Muscle layer of duodenum (tissue), 2 donors: ENCODE measurements around the gene BNIP1.

ENCODE experiments used
- H3K27ac ChIP-seq: one replicate; pipeline ENCODE4 v1.7.0; 2013; ENCODE audit warnings: mild to moderate bottlenecking, low read length
- H3K27me3 ChIP-seq: one replicate; pipeline ENCODE4 v1.7.0; 2013; ENCODE audit warnings: low read depth, mild to moderate bottlenecking, control low read depth, low read length
- H3K36me3 ChIP-seq, 2 donors: one replicate each; pipeline ENCODE4 v1.7.0; 2013; ENCODE audit warnings: low read length in 2 of 2, control low read depth in 1 of 2, mild to moderate bottlenecking in 1 of 2; ENCODE audit not compliant: insufficient read depth in 2 of 2, control insufficient read depth in 1 of 2
- H3K4me1 ChIP-seq, 2 donors: one replicate each; pipeline ENCODE4 v1.7.0; 2013; ENCODE audit warnings: low read length in 2 of 2, mild to moderate bottlenecking in 2 of 2, control low read depth in 1 of 2, moderate library complexity in 1 of 2; ENCODE audit not compliant: insufficient read depth in 2 of 2, control insufficient read depth in 1 of 2
- H3K4me3 ChIP-seq, 2 donors: one replicate each; pipeline ENCODE4 v1.7.0; 2013; ENCODE audit warnings: low read length in 2 of 2, low read depth in 1 of 2, mild to moderate bottlenecking in 1 of 2
- H3K9me3 ChIP-seq, 2 donors: one replicate each; pipeline ENCODE4 v1.7.0; 2013; ENCODE audit warnings: low read length in 2 of 2, control low read depth in 1 of 2, mild to moderate bottlenecking in 1 of 2; ENCODE audit not compliant: control insufficient read depth in 1 of 2
- donor health status: healthy.

BNIP1 gene

DNA sequence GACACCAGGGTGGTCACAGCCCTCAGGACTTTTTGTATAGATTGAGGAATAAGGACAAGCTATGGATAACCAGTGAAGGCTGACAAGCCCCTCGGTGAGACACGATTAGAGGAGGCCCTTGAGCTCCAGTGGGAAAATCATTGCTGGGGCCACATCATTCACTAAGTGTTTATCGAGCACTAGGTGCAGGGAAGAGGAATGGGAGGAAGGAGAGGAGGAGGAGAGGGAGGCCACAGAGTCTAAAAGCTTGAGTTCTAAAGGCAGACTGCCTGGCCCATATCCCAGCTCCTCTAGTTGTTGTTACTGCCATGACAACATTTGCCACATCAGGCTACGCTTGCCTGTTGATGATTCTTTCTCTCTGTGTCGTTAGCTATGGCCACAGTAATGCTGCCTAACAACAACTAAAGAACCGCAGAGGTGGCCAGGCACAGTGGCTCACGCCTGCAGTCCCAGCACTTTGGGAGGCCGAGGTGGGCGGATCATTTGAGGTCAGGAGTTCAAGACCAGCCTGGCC, 53.1 kb downstream of the BNIP1 start:
- Histone ChIP-seq H3K9me3 (peaks cover 5% of the 10 kb centered on the region in 2 donors), H3K4me3 (no peak overlapping the region), H3K27ac (no peak overlapping the region), H3K4me1 (no peaks in the 10 kb centered on the region), H3K27me3 (peaks cover under 1% of the 10 kb centered on the region), H3K36me3 (no peaks in the 10 kb centered on the region)

DNA sequence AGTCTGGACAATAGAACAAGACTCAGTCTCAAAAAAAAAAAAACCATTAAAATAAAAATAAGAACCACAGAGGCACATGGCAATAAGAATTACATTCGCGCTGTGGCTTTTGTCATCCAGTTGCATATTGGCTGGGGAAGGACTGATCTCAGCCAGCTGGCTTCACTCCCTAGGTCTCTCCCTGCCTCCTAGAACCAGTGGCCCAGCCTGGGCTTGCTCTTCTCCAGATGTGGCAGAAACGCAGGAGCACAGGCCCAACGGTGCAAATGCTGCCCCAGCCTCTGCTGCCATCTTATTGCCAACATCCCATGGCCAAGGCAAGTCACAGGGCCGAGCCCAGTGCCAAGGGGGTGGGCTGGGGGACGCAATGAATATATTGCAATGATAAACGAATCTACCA, 53.7 kb downstream of the BNIP1 start:
- Histone ChIP-seq H3K4me3 (no peak overlapping the region), H3K9me3 (peaks cover 5% of the 10 kb centered on the region in 2 donors), H3K4me1 (no peaks in the 10 kb centered on the region), H3K36me3 (no peaks in the 10 kb centered on the region), H3K27ac (no peak overlapping the region), H3K27me3 (peaks cover 7% of the 10 kb centered on the region)

DNA sequence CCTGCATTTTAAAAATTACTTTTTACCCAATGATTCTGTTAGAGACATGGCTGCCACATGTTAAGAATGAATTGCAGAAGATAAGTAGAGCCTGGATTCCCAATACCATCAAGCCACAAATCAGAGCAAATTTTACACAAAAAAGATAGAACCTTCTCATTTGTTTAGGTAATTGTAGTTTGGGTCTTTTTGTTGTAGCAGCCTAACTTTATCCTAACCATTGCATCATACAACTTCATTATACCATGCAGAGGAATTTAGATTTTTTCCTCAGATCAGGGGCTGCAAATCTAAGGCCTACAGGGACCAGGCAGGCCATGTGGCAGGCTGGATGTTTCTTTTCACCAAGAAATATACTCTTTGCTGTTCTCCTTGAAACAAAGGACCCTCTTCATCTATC, 56.0 kb downstream of the BNIP1 start:
- Histone ChIP-seq H3K9me3 (peaks cover 5% of the 10 kb centered on the region in 2 donors), H3K36me3 (no peaks in the 10 kb centered on the region), H3K27ac (no peak overlapping the region), H3K4me1 (no peaks in the 10 kb centered on the region), H3K27me3 (peaks cover 8% of the 10 kb centered on the region), H3K4me3 (no peak overlapping the region)

DNA sequence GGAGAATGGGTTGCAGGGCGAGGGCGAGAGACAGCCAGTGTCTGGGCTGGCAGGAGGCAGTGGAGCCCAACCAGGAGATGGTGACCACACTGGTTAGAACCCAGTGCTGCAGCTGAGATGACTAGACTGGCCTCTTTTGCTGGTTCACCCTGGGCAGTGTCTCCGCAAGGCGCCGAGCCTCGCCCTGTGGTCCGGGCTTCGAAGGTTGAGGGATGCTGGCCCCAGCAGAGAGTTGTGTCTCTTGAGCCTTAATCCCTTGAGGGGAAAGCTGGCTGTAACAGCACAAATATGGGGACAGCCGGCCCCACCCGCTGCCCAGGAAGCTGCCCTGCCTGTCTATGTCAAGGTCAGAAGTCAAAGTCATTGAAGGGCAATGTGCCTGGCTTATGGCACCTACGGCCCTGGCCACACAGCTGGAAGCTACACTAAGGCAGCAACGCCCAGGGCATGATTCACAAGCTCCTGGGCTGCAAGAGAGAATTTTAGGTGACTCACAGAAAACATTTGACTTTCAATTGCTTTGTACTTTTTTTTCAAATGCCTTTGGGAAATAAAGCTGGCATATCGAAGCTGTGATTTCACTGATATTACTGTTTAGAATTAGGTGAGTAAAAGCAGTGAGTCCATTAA, 57.4 kb downstream of the BNIP1 start:
- Histone ChIP-seq H3K4me3 (no peak overlapping the region), H3K36me3 (no peaks in the 10 kb centered on the region), H3K27ac (no peak overlapping the region)

DNA sequence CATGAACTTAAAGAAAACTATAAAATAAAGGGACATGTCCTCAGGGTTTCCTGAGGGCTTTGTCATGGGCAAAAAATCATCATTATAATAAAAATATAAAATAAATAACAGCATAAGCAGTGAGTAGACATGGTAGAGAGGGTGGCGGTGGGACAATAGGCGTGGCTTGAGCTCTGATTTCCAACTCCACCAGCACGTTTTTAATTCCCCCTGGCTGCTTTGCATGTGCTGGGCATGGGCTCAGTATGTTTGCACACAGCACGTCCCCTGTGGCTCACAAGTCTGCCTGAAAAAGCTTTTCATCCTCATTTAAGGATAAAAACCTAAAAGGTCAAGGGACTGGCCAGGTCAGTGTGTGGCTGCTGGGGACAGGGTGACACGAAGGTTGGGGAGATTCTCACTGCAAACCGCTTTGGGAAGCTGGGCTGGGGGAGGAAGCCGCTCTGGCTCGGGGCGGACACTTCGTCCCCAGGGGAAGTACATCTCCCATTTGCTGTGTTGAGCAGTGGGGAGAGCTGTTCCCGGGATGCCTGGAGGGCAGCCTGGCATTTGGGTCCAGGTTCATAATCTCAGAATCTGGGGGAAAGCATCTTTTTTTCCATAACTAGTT, 58.0 kb downstream of the BNIP1 start:
- Histone ChIP-seq H3K27ac (no peak overlapping the region), H3K4me3 (no peak overlapping the region), H3K4me1 (no peaks in the 10 kb centered on the region), H3K27me3 (peaks cover 8% of the 10 kb centered on the region), H3K36me3 (no peaks in the 10 kb centered on the region), H3K9me3 (peaks cover 5% of the 10 kb centered on the region in 2 donors)

More for the DNA sequence above, 57.4 kb downstream of the BNIP1 start:
- Histone ChIP-seq H3K9me3 (peaks cover 5% of the 10 kb centered on the region in 2 donors), H3K27me3 (peaks cover 8% of the 10 kb centered on the region), H3K4me1 (no peaks in the 10 kb centered on the region)

DNA sequence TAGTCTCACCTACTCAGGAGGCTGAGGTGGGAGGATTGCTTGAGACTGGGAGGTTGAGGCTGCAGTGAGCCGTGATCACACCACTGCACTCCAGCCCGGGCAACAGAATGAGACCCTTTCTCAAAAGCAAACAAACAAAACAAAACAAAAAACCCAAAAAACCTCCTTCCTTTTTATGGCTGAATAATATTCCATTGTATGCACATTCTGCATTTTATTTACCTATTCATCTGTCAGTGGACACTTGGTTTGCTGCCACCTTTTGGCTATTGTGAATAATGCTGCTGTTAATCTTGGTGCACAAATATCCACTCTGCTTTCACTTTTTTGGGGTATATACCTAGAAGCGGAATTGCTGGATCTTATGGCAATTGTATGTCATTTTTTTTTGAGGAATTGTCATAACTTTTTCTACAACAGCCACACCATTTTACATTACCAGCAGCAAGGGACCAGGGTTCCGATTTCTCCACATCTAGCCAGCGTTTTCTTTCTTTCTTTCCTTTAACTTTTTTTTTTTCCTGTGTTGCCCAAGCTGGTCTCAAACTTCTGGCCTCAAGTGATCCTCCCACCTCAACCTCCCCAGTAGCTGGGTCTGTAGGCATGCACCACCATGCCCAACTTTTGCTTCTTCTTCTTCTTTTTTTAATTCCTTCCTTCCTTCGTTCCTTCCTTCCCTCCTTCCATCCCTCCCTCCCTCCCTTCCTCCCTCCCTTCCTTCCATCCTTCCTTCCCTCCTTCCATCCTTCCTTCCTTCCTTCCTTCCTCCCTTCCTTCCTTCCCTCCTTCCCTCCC, 60.1 kb downstream of the BNIP1 start:
- peaks cover 8% of the 10 kb centered on the region for H3K27me3 ChIP-seq
- no peak overlapping the region for H3K27ac ChIP-seq
- H3K36me3 ChIP-seq: no peaks in the 10 kb centered on the region
- H3K4me3 ChIP-seq: no peak overlapping the region
- H3K4me1 ChIP-seq: no peaks in the 10 kb centered on the region
- H3K9me3 ChIP-seq: peaks cover 3 to 4% of the 10 kb centered on the region in 2 donors

DNA sequence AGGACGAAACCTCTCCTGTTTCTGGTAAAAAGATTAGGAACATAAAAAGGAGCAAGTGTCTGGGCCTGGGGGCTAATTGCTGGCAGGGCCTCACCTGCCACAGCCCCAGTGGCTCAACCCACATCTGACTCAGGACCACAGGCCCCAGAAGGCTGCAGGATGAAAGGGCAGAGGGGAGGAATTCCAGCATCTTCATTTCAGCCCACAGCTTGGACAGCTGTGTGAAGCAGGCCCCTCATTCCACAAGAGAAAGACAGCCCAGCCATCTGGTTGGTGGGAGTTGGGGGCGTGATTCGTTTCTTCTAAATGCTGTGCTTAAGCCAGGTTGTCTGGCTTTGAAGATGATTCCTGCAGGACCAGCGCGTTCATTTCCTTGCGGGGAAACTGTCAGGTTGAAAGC, 61.6 kb downstream of the BNIP1 start:
- Histone ChIP-seq H3K27ac (no peak overlapping the region), H3K36me3 (no peaks in the 10 kb centered on the region), H3K4me3 (no peak overlapping the region), H3K4me1 (no peaks in the 10 kb centered on the region), H3K9me3 (no peaks in the 10 kb centered on the region), H3K27me3 (peaks cover 8% of the 10 kb centered on the region)

DNA sequence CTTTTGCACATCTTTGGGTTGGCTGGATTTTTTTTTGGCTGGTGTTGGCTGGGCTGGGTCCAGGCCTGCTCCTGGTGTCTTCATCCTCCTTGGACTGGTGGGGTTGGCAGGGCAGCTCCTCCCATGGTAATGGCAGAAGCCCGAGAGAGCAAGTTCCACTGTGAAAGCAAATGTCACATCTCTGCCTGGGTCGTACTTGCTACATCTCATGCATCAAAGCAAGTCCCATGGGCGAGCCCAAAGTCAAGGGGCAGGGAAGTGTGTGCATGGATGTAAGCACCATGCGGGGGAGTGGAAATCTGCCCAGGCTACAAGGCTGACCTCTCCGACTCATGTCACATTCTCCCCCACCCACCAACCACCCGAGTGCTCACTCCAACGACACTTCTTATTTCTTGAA, 64.0 kb downstream of the BNIP1 start:
- H3K27me3 ChIP-seq: no peaks in the 10 kb centered on the region
- H3K4me3 ChIP-seq: no peak overlapping the region
- H3K4me1 ChIP-seq: no peaks in the 10 kb centered on the region
- H3K36me3 ChIP-seq: no peaks in the 10 kb centered on the region
- no peaks in the 10 kb centered on the region for H3K9me3 ChIP-seq
- H3K27ac ChIP-seq: no peak overlapping the region

DNA sequence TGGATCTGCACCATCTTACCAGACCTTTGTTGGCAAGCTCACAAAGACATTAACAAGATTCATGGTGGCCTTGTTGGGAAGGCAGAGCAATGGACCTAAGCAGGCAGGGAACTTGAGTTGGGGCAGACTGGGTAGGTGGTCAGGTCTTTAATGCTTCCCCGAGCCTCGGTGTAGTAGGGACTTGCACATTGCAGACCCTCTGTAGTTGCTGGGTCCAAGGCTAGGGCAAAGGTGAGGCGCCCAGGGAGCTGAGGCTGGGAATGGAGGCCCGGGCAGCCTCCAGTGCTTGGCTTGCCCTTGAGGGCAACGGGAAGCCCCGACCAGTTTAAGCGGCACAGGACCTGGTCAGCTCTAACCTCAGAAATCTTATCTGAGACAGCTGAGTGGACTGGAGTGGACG, 66.5 kb downstream of the BNIP1 start:
- H3K9me3 ChIP-seq: no peaks in the 10 kb centered on the region
- no peaks in the 10 kb centered on the region for H3K27me3 ChIP-seq
- H3K36me3 ChIP-seq: no peaks in the 10 kb centered on the region
- no peak overlapping the region for H3K4me3 ChIP-seq
- no peak overlapping the region for H3K27ac ChIP-seq
- no peaks in the 10 kb centered on the region for H3K4me1 ChIP-seq

DNA sequence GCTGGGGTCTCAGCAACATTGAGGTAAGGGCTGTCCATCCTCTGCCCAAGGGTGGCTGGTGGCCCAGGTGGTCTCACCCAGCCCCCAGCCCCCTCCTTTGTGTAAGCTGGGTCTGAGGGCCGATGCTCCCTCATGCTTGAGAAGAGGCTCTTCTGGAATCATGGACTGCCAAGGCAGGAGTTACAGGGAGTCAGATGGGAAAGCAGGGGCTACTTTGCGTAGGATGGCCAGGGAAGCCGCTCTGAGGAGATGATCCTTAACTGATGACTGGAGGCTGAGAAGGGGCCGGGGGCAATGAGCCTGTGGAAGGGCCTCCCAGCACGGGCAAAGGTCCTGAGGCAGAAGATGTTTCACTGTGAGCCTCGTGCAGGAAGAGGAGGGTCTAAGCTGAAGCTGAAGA, 67.0 kb downstream of the BNIP1 start:
- Histone ChIP-seq H3K4me1 (no peaks in the 10 kb centered on the region), H3K27ac (no peak overlapping the region), H3K9me3 (no peaks in the 10 kb centered on the region), H3K36me3 (no peaks in the 10 kb centered on the region), H3K27me3 (no peaks in the 10 kb centered on the region), H3K4me3 (no peak overlapping the region)

DNA sequence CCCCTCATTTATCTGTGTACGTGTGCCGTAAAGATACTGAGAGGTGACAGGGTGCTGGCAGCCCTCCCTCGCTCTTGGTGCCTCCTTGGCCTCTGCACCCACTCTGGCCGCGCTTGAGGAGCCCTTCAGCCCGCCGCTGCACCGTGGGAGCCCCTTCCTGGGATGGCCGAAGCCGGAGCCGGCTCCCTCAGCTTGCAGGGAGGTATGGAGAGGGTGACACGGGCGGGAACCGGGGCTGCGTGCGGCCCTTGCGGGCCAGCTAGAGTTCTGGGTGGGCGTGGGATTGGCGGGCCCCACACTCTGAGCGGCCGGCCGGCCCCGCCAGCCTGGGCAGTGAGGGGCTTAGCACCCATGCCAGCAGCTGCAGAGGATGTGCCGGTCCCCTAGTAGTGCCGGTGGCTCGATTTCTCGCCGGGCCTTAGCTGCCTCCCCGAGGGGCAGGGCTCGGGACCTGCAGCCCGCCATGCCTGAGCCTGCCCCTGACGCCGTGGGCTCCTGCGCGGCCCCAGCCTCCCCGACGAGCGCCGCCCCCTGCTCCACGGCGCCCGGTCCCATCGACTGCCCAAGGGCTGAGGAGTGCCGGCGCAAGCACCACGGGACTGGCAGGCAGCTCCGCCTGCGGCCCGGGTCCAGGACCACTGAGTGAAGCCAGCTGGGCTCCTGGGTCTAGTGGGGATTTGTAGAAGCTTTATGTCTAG, 69.1 kb downstream of the BNIP1 start:
- no peak overlapping the region for H3K4me3 ChIP-seq
- no peaks in the 10 kb centered on the region for H3K4me1 ChIP-seq

More for the DNA sequence above, 69.1 kb downstream of the BNIP1 start:
- H3K9me3 ChIP-seq: no peaks in the 10 kb centered on the region
- H3K27ac ChIP-seq: no peak overlapping the region
- H3K36me3 ChIP-seq: no peaks in the 10 kb centered on the region
- H3K27me3 ChIP-seq: no peaks in the 10 kb centered on the region
